CD8-positive, alpha-beta memory T cell (primary cell): ENCODE measurements around the gene IL1RAP. TPM values are rescaled to one million over a fixed set of nuclear protein-coding genes. Genes with fewer than 3 reads are reported as not detected.

Experiments used
- CTCF ChIA-PET: fragments of 350-600 bp; sonication (Branson Sonifier 250); formaldehyde crosslinking; loops from one replicate; lab custom pipeline; 2021; ENCODE audit warnings: antibody characterized with exemption; lab: Charles Lee
- POLR2A ChIA-PET: fragments of 350-600 bp; sonication (Branson Sonifier 250); formaldehyde crosslinking; loops from one replicate; lab custom pipeline; 2021; ENCODE audit warnings: antibody characterized with exemption; lab: Charles Lee
- DNase-seq, 5 donors: peaks; one replicate each; pipeline versions ENCODE4 v3.0.0 to v3.0.0-alpha.2; 2020 to 2022; ENCODE audit warnings: mixed read lengths in 1 of 5
- H3K27ac ChIP-seq: one replicate; pipeline ENCODE4 v1.7.0; 2013; ENCODE audit warnings: low read depth, mild to moderate bottlenecking, low read length, moderate library complexity
- H3K27me3 ChIP-seq: 2 replicates; pipeline ENCODE4 v1.7.0; 2013; ENCODE audit warnings: low read length, mild to moderate bottlenecking; ENCODE audit not compliant: insufficient read depth, poor library complexity, severe bottlenecking
- H3K36me3 ChIP-seq: 2 replicates; pipeline ENCODE4 v1.7.0; 2013; ENCODE audit warnings: mild to moderate bottlenecking, low read length, moderate library complexity; ENCODE audit not compliant: insufficient read depth
- H3K4me1 ChIP-seq: 2 replicates; pipeline ENCODE4 v1.7.0; 2013; ENCODE audit warnings: mild to moderate bottlenecking, low read length, moderate library complexity; ENCODE audit not compliant: insufficient read depth
- H3K4me3 ChIP-seq: 2 replicates; pipeline ENCODE4 v1.7.0; 2013; ENCODE audit warnings: mild to moderate bottlenecking, low read length
- H3K9me3 ChIP-seq: 2 replicates; pipeline ENCODE4 v1.7.0; 2013; ENCODE audit warnings: mild to moderate bottlenecking, low read length
- H3K27ac Mint-ChIP-seq, 8 donors: one replicate each; pipeline ENCODE4 v1.8.0; 2020 to 2021; ENCODE audit warnings: mixed read lengths in 8 of 8, mild to moderate bottlenecking in 6 of 8, inconsistent platforms in 3 of 8, moderate library complexity in 3 of 8
- H3K27me3 Mint-ChIP-seq, 2 donors: one replicate each; pipeline ENCODE4 v1.8.0; 2020 to 2021; ENCODE audit warnings: mixed read lengths in 2 of 2, mild to moderate bottlenecking in 1 of 2, moderate library complexity in 1 of 2
- H3K36me3 Mint-ChIP-seq, 3 donors: one replicate each; pipeline ENCODE4 v1.8.0; 2020 to 2021; ENCODE audit warnings: mixed read lengths in 3 of 3, inconsistent platforms in 1 of 3, mild to moderate bottlenecking in 1 of 3
- H3K4me1 Mint-ChIP-seq, 3 donors: one replicate each; pipeline ENCODE4 v1.8.0; 2020 to 2021; ENCODE audit warnings: mixed read lengths in 3 of 3, inconsistent platforms in 1 of 3, mild to moderate bottlenecking in 1 of 3
- H3K4me3 Mint-ChIP-seq, 7 donors: one replicate each; pipeline ENCODE4 v1.8.0; 2020 to 2021; ENCODE audit warnings: mixed read lengths in 7 of 7, mild to moderate bottlenecking in 6 of 7, moderate library complexity in 4 of 7, inconsistent platforms in 2 of 7
- H3K9me3 Mint-ChIP-seq, 5 donors: one replicate each; pipeline ENCODE4 v1.8.0; 2020 to 2022; ENCODE audit warnings: mixed read lengths in 5 of 5, mild to moderate bottlenecking in 3 of 5, moderate library complexity in 2 of 5, inconsistent platforms in 1 of 5
- polyA plus RNA-seq: library from polyadenylated mRNA; unstranded; fragments of 300-500 nt; fragmentation: Illumina TruSeq; gene quantifications from one replicate; pipeline ENCODE4 v1.2.3, GENCODE V29; 2021
- total RNA-seq, 2 experiments: library from RNA; stranded (reverse); gene quantifications; one replicate each; pipeline ENCODE4 v1.2.3, GENCODE V29; 2021

Gene IL1RAP
- total and polyA plus RNA-seq, 3 experiments from 2014 or later, result 5.2 to 11.5 (median 6.7) TPM

- H3K27ac ChIP-seq, result no peak overlapping the region
- H3K27me3 ChIP-seq, result no peaks in the 10 kb centered on the region
- Mint-ChIP-seq H3K27ac (no peak overlapping the region), H3K27me3 (peaks cover 0 to 2% of the 10 kb centered on the region in 2 donors), H3K4me3 (no peak overlapping the region), H3K9me3 (no peaks in the 10 kb centered on the region), H3K4me1 (peaks cover 7 to 24% (median 9%) of the 10 kb centered on the region in 3 donors), H3K36me3 (peaks cover 8 to 18% (median 9%) of the 10 kb centered on the region in 3 donors)
- POLR2A ChIA-PET, result no interaction called here
- H3K36me3 ChIP-seq, result no peaks in the 10 kb centered on the region
- no peaks in the 10 kb centered on the region for H3K4me1 ChIP-seq
- CTCF ChIA-PET, result no interaction called here
- no peak for DNase-seq
- no peak overlapping the region for H3K4me3 ChIP-seq
- no peaks in the 10 kb centered on the region for H3K9me3 ChIP-seq
These were observed 81.9 kb downstream of the IL1RAP start for GRCh38 chr3:190595807-190596206.

GRCh38 chr3:190596349-190597285 is 82.7 kb downstream of the IL1RAP start:
- DNase-seq, result no peak
- no peaks in the 10 kb centered on the region for H3K4me1 ChIP-seq
- CTCF ChIA-PET, result no interaction called here
- no peak overlapping the region for H3K4me3 ChIP-seq
- no peaks in the 10 kb centered on the region for H3K9me3 ChIP-seq
- H3K9me3 Mint-ChIP-seq, result no peaks in the 10 kb centered on the region
- H3K27me3 ChIP-seq, result no peaks in the 10 kb centered on the region
- peaks cover 8 to 18% (median 9%) of the 10 kb centered on the region in 3 donors for H3K36me3 Mint-ChIP-seq
- no peak overlapping the region for H3K27ac ChIP-seq
- no peak overlapping the region for H3K27ac Mint-ChIP-seq
- no peak overlapping the region for H3K4me3 Mint-ChIP-seq
- peaks cover 7 to 24% (median 9%) of the 10 kb centered on the region in 3 donors for H3K4me1 Mint-ChIP-seq
- peaks cover 0 to 2% of the 10 kb centered on the region in 2 donors for H3K27me3 Mint-ChIP-seq
- POLR2A ChIA-PET, result no interaction called here
- no peaks in the 10 kb centered on the region for H3K36me3 ChIP-seq

GRCh38 chr3:190597291-190597690 is 83.4 kb downstream of the IL1RAP start:
- Histone ChIP-seq H3K27me3 (no peaks in the 10 kb centered on the region), H3K4me1 (no peaks in the 10 kb centered on the region), H3K27ac (no peak overlapping the region), H3K9me3 (no peaks in the 10 kb centered on the region), H3K36me3 (no peaks in the 10 kb centered on the region), H3K4me3 (no peak overlapping the region)
- Mint-ChIP-seq H3K4me3 (no peak overlapping the region), H3K27me3 (peaks cover 0 to 2% of the 10 kb centered on the region in 2 donors), H3K4me1 (peaks cover 7 to 24% (median 9%) of the 10 kb centered on the region in 3 donors), H3K27ac (no peak overlapping the region), H3K9me3 (no peaks in the 10 kb centered on the region), H3K36me3 (peaks cover 8 to 18% (median 9%) of the 10 kb centered on the region in 3 donors)
- DNase-seq, result no peak
- CTCF ChIA-PET, result no interaction called here
- POLR2A ChIA-PET, result no interaction called here

- Mint-ChIP-seq H3K4me1 (peaks cover 0 to 10% (median 5%) of the 10 kb centered on the region in 3 donors), H3K9me3 (no peaks in the 10 kb centered on the region), H3K36me3 (peaks cover 37 to 38% (median 37%) of the 10 kb centered on the region in 3 donors), H3K27me3 (no peaks in the 10 kb centered on the region), H3K27ac (no peak overlapping the region), H3K4me3 (no peak overlapping the region)
- no peak for DNase-seq
- Histone ChIP-seq H3K4me1 (no peaks in the 10 kb centered on the region), H3K9me3 (no peaks in the 10 kb centered on the region), H3K36me3 (peaks cover 9% of the 10 kb centered on the region), H3K27ac (no peak overlapping the region), H3K4me3 (no peak overlapping the region), H3K27me3 (no peaks in the 10 kb centered on the region)
- ChIA-PET CTCF (no interaction called here), POLR2A (no interaction called here)
These were observed 87.7 kb downstream of the IL1RAP start for GRCh38 chr3:190601622-190602021.

- POLR2A ChIA-PET, result no interaction called here
- Mint-ChIP-seq H3K27ac (peak overlapping the region in 1 of 8 donors; percentile 46), H3K36me3 (peaks cover 42 to 47% (median 42%) of the 10 kb centered on the region in 3 donors), H3K4me1 (peaks cover 0 to 8% (median 5%) of the 10 kb centered on the region in 3 donors), H3K4me3 (no peak overlapping the region), H3K9me3 (no peaks in the 10 kb centered on the region), H3K27me3 (no peaks in the 10 kb centered on the region)
- no peaks in the 10 kb centered on the region for H3K4me1 ChIP-seq
- H3K27ac ChIP-seq, result no peak overlapping the region
- no peaks in the 10 kb centered on the region for H3K27me3 ChIP-seq
- DNase-seq, result no peak
- no peak overlapping the region for H3K4me3 ChIP-seq
- no peaks in the 10 kb centered on the region for H3K9me3 ChIP-seq
- CTCF ChIA-PET, result no interaction called here
- H3K36me3 ChIP-seq, result peaks cover 9% of the 10 kb centered on the region
These were observed 91.5 kb downstream of the IL1RAP start for GRCh38 chr3:190605385-190605784.

- Mint-ChIP-seq H3K4me1 (peaks cover 0 to 7% (median 5%) of the 10 kb centered on the region in 3 donors), H3K27me3 (no peaks in the 10 kb centered on the region), H3K27ac (no peak overlapping the region), H3K4me3 (no peak overlapping the region), H3K36me3 (peaks cover 42 to 46% (median 42%) of the 10 kb centered on the region in 3 donors), H3K9me3 (no peaks in the 10 kb centered on the region)
- Histone ChIP-seq H3K27ac (no peak overlapping the region), H3K27me3 (no peaks in the 10 kb centered on the region), H3K4me3 (no peak overlapping the region), H3K36me3 (peaks cover 9% of the 10 kb centered on the region), H3K4me1 (no peaks in the 10 kb centered on the region), H3K9me3 (no peaks in the 10 kb centered on the region)
- POLR2A ChIA-PET, result no interaction called here
- CTCF ChIA-PET, result no interaction called here
- no peak for DNase-seq
These were observed 92.7 kb downstream of the IL1RAP start for GRCh38 chr3:190606596-190606995.

- Mint-ChIP-seq H3K4me3 (no peak overlapping the region), H3K9me3 (no peaks in the 10 kb centered on the region), H3K27ac (no peak overlapping the region), H3K27me3 (no peaks in the 10 kb centered on the region), H3K36me3 (peaks cover 42 to 47% (median 42%) of the 10 kb centered on the region in 3 donors), H3K4me1 (peaks cover 0 to 7% (median 5%) of the 10 kb centered on the region in 3 donors)
- no peak for DNase-seq
- Histone ChIP-seq H3K27me3 (no peaks in the 10 kb centered on the region), H3K27ac (no peak overlapping the region), H3K4me1 (no peaks in the 10 kb centered on the region), H3K4me3 (no peak overlapping the region), H3K36me3 (peaks cover 9% of the 10 kb centered on the region), H3K9me3 (no peaks in the 10 kb centered on the region)
- POLR2A ChIA-PET, result no interaction called here
- CTCF ChIA-PET, result no interaction called here
These were observed 93.1 kb downstream of the IL1RAP start for GRCh38 chr3:190607021-190607420.

GRCh38 chr3:190608850-190609589 is 95.1 kb downstream of the IL1RAP start:
- Histone ChIP-seq H3K27ac (no peak overlapping the region), H3K36me3 (peaks cover 9% of the 10 kb centered on the region), H3K9me3 (no peaks in the 10 kb centered on the region), H3K27me3 (no peaks in the 10 kb centered on the region), H3K4me3 (no peak overlapping the region), H3K4me1 (no peaks in the 10 kb centered on the region)
- Mint-ChIP-seq H3K4me1 (peaks cover 0 to 7% (median 5%) of the 10 kb centered on the region in 3 donors), H3K27me3 (no peaks in the 10 kb centered on the region), H3K4me3 (no peak overlapping the region), H3K36me3 (peaks cover 42 to 45% (median 43%) of the 10 kb centered on the region in 3 donors), H3K27ac (no peak overlapping the region), H3K9me3 (no peaks in the 10 kb centered on the region)
- ChIA-PET CTCF (no interaction called here), POLR2A (no interaction called here)
- DNase-seq, result no peak
